ENCODE data around the gene POU4F3. TPM values are rescaled to one million over a fixed set of nuclear protein-coding genes. Genes with fewer than 3 reads are reported as not detected.

The POU4F3 gene, protein sequence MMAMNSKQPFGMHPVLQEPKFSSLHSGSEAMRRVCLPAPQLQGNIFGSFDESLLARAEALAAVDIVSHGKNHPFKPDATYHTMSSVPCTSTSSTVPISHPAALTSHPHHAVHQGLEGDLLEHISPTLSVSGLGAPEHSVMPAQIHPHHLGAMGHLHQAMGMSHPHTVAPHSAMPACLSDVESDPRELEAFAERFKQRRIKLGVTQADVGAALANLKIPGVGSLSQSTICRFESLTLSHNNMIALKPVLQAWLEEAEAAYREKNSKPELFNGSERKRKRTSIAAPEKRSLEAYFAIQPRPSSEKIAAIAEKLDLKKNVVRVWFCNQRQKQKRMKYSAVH
- polyA plus RNA-seq (2013, experiment 1 of 2) = 0.06 TPM
- polyA plus RNA-seq (2013, experiment 2 of 2) = 0.04 TPM

DNA sequence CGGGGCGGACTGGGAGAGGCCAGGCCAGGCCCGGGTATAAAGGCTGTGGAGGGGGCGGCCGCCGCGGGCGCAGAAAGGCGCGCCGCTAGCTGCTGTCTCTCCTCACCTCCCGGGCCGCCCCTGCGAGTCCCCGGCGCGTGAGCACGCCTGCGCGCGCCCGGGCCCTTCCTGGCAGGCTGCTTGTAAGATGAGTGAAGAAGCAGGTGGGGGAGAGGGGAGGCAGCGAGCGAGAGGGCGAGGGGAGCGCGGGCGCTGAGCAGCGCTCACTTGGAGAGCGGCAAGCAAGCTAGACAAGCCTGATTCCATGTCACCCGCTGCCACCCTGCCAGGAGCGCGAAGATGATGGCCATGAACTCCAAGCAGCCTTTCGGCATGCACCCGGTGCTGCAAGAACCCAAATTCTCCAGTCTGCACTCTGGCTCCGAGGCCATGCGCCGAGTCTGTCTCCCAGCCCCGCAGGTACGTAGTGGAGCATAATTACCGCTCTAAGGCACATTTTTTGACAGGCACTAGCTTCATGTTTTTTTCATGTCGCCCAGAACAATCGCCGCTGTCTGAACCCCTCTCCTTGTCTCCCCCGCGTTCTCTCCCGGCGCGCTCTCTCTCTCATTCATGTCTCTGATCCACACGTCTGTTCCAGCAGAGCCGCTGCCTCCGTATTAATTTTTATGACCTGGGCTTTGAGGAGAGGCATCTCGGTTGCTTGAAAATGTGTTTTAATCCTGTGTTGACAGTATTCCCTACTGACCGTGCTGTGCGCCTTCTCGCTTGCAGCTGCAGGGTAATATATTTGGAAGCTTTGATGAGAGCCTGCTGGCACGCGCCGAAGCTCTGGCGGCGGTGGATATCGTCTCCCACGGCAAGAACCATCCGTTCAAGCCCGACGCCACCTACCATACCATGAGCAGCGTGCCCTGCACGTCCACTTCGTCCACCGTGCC, at the start of gene POU4F3:
POU4F3 (plus strand) TSS at position 66 of the 941 bp plus-strand sequence; CDS start at position 340, 274 bp downstream.
- no peak within 1 kb of the TSS for H2BK120ac ChIP-seq (ENCODE audit: low read depth, low read length)
- H3K27me3 ChIP-seq (ENCODE audit: control insufficient read depth in 3 of 3, insufficient read depth in 3 of 3, low read depth in 1 of 3, low read length in 3 of 3) = peaks cover 57 to 98% (median 97%) of the 10 kb centered on the region in 3 experiments
- no peaks in the 10 kb centered on the region for H3K79me1 ChIP-seq (ENCODE audit: low read depth, low read length)
- peaks cover 0 to 2% of the 10 kb centered on the region in 2 donors for H3K9me3 ChIP-seq (replicated peaks in 1 of 2; ENCODE audit: control insufficient read depth in 2 of 2, insufficient read depth in 1 of 2, low read depth in 1 of 2, low read length in 2 of 2)
- H3K27ac ChIP-seq (replicated peaks; ENCODE audit: low read length) = no peak within 1 kb of the TSS
- H4K91ac ChIP-seq (ENCODE audit: low read depth, low read length, poor library complexity) = no peak within 1 kb of the TSS
- H3K9ac ChIP-seq (ENCODE audit: low read depth, low read length, poor library complexity) = peak within 1 kb of the TSS; percentile 37
- H2AFZ ChIP-seq (ENCODE audit: low read length) = peak within 1 kb of the TSS; percentile 42
- H3K36me3 ChIP-seq (replicated peaks in 1 of 2; ENCODE audit: control insufficient read depth in 2 of 2, insufficient read depth in 2 of 2, low read length in 2 of 2) = no peaks in the 10 kb centered on the region
- H3K4me2 ChIP-seq (ENCODE audit: insufficient read depth, low read length, poor library complexity, severe bottlenecking) = peak within 1 kb of the TSS; percentile 57
- peaks cover 0 to 2% of the 10 kb centered on the region in 2 donors for H3K4me1 ChIP-seq (ENCODE audit: control insufficient read depth in 2 of 2, insufficient read depth in 1 of 2, low read depth in 1 of 2, low read length in 2 of 2)
- H3K14ac ChIP-seq (ENCODE audit: low read length) = no peak within 1 kb of the TSS
- peak within 1 kb of the TSS; percentile 15 for H3K18ac ChIP-seq (ENCODE audit: low read length)
- H3K23ac ChIP-seq (ENCODE audit: low read depth, low read length, poor library complexity) = peak within 1 kb of the TSS; percentile 90
- peak within 1 kb of the TSS in 1 of 2 donors; percentile 60 for H3K4me3 ChIP-seq (ENCODE audit: low read length in 2 of 2)
- no peak within 1 kb of the TSS for H2BK12ac ChIP-seq (ENCODE audit: low read length)
- H2BK5ac ChIP-seq (ENCODE audit: low read length) = no peak within 1 kb of the TSS
- DNase-seq (ENCODE audit: low spot score) = no peak
- no CpG with 5 or more reads among the region's 70 CpGs for WGBS, 2 donors (ENCODE audit: extremely low coverage in 2 of 2, insufficient read length in 2 of 2, insufficient replicate concordance in 1 of 2)
- no peak within 1 kb of the TSS for H3K4ac ChIP-seq (ENCODE audit: low read length)
- no peak within 1 kb of the TSS for H2AK5ac ChIP-seq (ENCODE audit: low read depth, low read length)
- no peak within 1 kb of the TSS for H4K8ac ChIP-seq (ENCODE audit: low read depth, low read length)
- H2BK15ac ChIP-seq (ENCODE audit: low read length) = no peak within 1 kb of the TSS

DNA sequence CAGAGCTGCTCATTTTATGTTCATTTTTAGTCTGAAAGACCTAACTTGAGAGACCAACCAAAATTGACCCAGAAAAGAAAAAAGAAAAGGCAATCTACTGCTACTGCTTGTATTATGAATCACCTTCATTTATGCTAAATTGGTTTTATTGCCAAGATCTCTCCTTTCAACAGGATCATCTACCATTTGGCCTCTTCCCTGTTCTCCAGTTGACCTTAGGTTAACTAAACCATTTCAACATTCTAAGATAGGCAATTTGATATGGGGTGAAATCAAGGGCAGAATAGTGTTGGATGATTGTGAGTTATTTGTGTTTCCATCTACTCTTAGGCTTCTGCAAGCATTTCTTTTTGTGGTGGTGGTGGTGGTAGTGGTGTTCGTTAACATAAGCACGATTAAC, 48.3 kb upstream of the POU4F3 start:
- Histone ChIP-seq H3K79me1 (ENCODE audit: low read depth, low read length) (no peaks in the 10 kb centered on the region), H3K23ac (ENCODE audit: low read depth, low read length, poor library complexity) (no peak overlapping the region), H3K9ac (ENCODE audit: low read depth, low read length, poor library complexity) (no peak overlapping the region), H2BK120ac (ENCODE audit: low read depth, low read length) (no peak overlapping the region), H3K27ac (replicated peaks; ENCODE audit: low read length) (no peak overlapping the region), H4K91ac (ENCODE audit: low read depth, low read length, poor library complexity) (no peak overlapping the region), H2BK15ac (ENCODE audit: low read length) (no peak overlapping the region), H3K4me2 (ENCODE audit: insufficient read depth, low read length, poor library complexity, severe bottlenecking) (no peak overlapping the region), H2BK5ac (ENCODE audit: low read length) (no peak overlapping the region), H3K27me3 (ENCODE audit: control insufficient read depth in 3 of 3, insufficient read depth in 3 of 3, low read depth in 1 of 3, low read length in 3 of 3) (no peaks in the 10 kb centered on the region), H4K8ac (ENCODE audit: low read depth, low read length) (no peak overlapping the region), H2AFZ (ENCODE audit: low read length) (no peak overlapping the region), H3K4ac (ENCODE audit: low read length) (no peak overlapping the region), H3K36me3 (replicated peaks in 1 of 2; ENCODE audit: control insufficient read depth in 2 of 2, insufficient read depth in 2 of 2, low read length in 2 of 2) (peaks cover 0 to 27% of the 10 kb centered on the region in 2 donors), H3K9me3 (replicated peaks in 1 of 2; ENCODE audit: control insufficient read depth in 2 of 2, insufficient read depth in 1 of 2, low read depth in 1 of 2, low read length in 2 of 2) (no peaks in the 10 kb centered on the region), H3K4me1 (ENCODE audit: control insufficient read depth in 2 of 2, insufficient read depth in 1 of 2, low read depth in 1 of 2, low read length in 2 of 2) (no peaks in the 10 kb centered on the region), H3K14ac (ENCODE audit: low read length) (no peak overlapping the region), H2AK5ac (ENCODE audit: low read depth, low read length) (no peak overlapping the region), H2BK12ac (ENCODE audit: low read length) (no peak overlapping the region), H3K4me3 (ENCODE audit: low read length in 2 of 2) (no peak overlapping the region), H3K18ac (ENCODE audit: low read length) (no peak overlapping the region)
- WGBS, 2 donors (ENCODE audit: extremely low coverage in 2 of 2, insufficient read length in 2 of 2, insufficient replicate concordance in 1 of 2) = no CpG with 5 or more reads among the region's 2 CpGs
- no peak for DNase-seq (ENCODE audit: low spot score)

DNA sequence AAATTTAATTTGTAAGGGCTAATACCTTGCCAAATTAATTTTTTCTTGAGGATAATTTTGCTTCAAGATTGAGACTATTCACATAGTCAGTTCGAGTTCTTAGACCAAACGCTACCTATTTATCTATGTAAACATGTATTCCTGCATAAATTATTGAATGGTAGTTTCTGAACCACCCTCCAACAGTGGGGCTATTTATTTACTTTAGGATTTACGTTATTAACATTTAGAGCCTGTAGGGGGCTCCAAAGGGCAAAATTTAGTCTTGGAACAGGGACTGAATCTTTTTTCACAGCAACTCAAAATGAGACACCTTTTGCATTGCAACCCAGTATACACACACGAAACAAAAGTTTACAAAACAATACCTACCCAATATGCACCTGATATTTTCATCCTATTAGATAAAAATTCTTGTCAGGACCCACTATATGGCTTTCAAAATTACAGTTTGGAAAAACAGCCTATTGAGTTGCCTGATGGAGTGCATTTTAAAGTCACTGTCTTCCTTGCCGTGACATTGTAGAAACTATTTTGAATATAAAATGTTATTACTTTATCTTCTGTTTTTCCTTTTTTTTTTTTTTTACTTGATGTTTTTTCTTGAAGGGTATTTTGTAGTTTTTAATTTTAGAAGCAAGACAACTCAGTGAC, 47.1 kb upstream of the POU4F3 start:
- Histone ChIP-seq H4K8ac (ENCODE audit: low read depth, low read length) (no peak overlapping the region), H3K9me3 (replicated peaks in 1 of 2; ENCODE audit: control insufficient read depth in 2 of 2, insufficient read depth in 1 of 2, low read depth in 1 of 2, low read length in 2 of 2) (no peaks in the 10 kb centered on the region), H3K4me1 (ENCODE audit: control insufficient read depth in 2 of 2, insufficient read depth in 1 of 2, low read depth in 1 of 2, low read length in 2 of 2) (no peaks in the 10 kb centered on the region), H3K4ac (ENCODE audit: low read length) (no peak overlapping the region), H3K14ac (ENCODE audit: low read length) (no peak overlapping the region), H3K9ac (ENCODE audit: low read depth, low read length, poor library complexity) (no peak overlapping the region), H2BK5ac (ENCODE audit: low read length) (no peak overlapping the region), H3K27ac (replicated peaks; ENCODE audit: low read length) (no peak overlapping the region), H3K79me1 (ENCODE audit: low read depth, low read length) (no peaks in the 10 kb centered on the region), H2BK120ac (ENCODE audit: low read depth, low read length) (no peak overlapping the region), H3K4me3 (ENCODE audit: low read length in 2 of 2) (no peak overlapping the region), H4K91ac (ENCODE audit: low read depth, low read length, poor library complexity) (no peak overlapping the region), H3K27me3 (ENCODE audit: control insufficient read depth in 3 of 3, insufficient read depth in 3 of 3, low read depth in 1 of 3, low read length in 3 of 3) (no peaks in the 10 kb centered on the region), H3K4me2 (ENCODE audit: insufficient read depth, low read length, poor library complexity, severe bottlenecking) (no peak overlapping the region), H3K18ac (ENCODE audit: low read length) (no peak overlapping the region), H2BK15ac (ENCODE audit: low read length) (no peak overlapping the region), H3K36me3 (replicated peaks in 1 of 2; ENCODE audit: control insufficient read depth in 2 of 2, insufficient read depth in 2 of 2, low read length in 2 of 2) (peaks cover 0 to 15% of the 10 kb centered on the region in 2 donors), H2AFZ (ENCODE audit: low read length) (no peak overlapping the region), H3K23ac (ENCODE audit: low read depth, low read length, poor library complexity) (no peak overlapping the region), H2BK12ac (ENCODE audit: low read length) (no peak overlapping the region), H2AK5ac (ENCODE audit: low read depth, low read length) (no peak overlapping the region)
- WGBS, 2 donors (ENCODE audit: extremely low coverage in 2 of 2, insufficient read length in 2 of 2, insufficient replicate concordance in 1 of 2) = no CpG with 5 or more reads among the region's 5 CpGs
- peak; percentile 62 for DNase-seq (ENCODE audit: low spot score)
